Ishikawa (cell line): ENCODE data around the gene SOX15.

ENCODE experiments used
- CEBPB ChIP-seq: IDR thresholded peaks from 2 replicates; pipeline ENCODE4 v1.6.1; 2012
- CREB1 ChIP-seq: IDR thresholded peaks from 2 replicates; pipeline ENCODE4 v1.6.1; 2012; ENCODE audit warnings: low read depth
- EGR1 ChIP-seq: IDR thresholded peaks from 2 replicates; pipeline ENCODE4 v1.6.1; 2012
- EP300 ChIP-seq: IDR thresholded peaks from 2 replicates; pipeline ENCODE4 v1.6.1; 2012; ENCODE audit warnings: borderline replicate concordance
- FOXM1 ChIP-seq: IDR thresholded peaks from 2 replicates; pipeline ENCODE4 v1.6.1; 2012; ENCODE audit warnings: low read depth, borderline replicate concordance
- NFIC ChIP-seq: IDR thresholded peaks from 2 replicates; pipeline ENCODE4 v1.6.1; 2012
- RAD21 ChIP-seq: IDR thresholded peaks from 2 replicates; pipeline ENCODE4 v1.6.1; 2012; ENCODE audit warnings: low read depth
- TAF1 ChIP-seq: IDR thresholded peaks from 2 replicates; pipeline ENCODE4 v1.6.1; 2012; ENCODE audit warnings: low read depth, mild to moderate bottlenecking
- TCF12 ChIP-seq: IDR thresholded peaks from 2 replicates; pipeline ENCODE4 v1.6.1; 2012; ENCODE audit warnings: low read depth
- TEAD4 ChIP-seq: IDR thresholded peaks from 2 replicates; pipeline ENCODE4 v1.6.1; 2012
- USF1 ChIP-seq: IDR thresholded peaks from 2 replicates; pipeline ENCODE4 v1.6.1; 2012
- YY1 ChIP-seq: IDR thresholded peaks from 2 replicates; pipeline ENCODE4 v1.6.1; 2012; ENCODE audit warnings: low read depth
- ZBTB7A ChIP-seq: IDR thresholded peaks from 2 replicates; pipeline ENCODE4 v1.6.1; 2012; ENCODE audit warnings: low read depth
- TF ChIP-seq, protein P1 (sequence below): IDR thresholded peaks from 2 replicates; pipeline ENCODE4 v1.6.1; 2012; ENCODE audit warnings: low read depth, mild to moderate bottlenecking
- TF ChIP-seq, protein P2 (sequence below): IDR thresholded peaks from 2 replicates; pipeline ENCODE4 v1.6.1; 2012

Gene SOX15

GRCh38 chr17:7556627-7557026, 33.3 kb downstream of the SOX15 start:
- TF ChIP-seq CEBPB (no peak), TAF1 (no peak), FOXM1 (no peak), TEAD4 (no peak), EP300 (no peak), RAD21 (no peak), TCF12 (no peak), EGR1 (no peak), CREB1 (no peak), YY1 (no peak)
- TF ChIP-seq, protein P1, sequence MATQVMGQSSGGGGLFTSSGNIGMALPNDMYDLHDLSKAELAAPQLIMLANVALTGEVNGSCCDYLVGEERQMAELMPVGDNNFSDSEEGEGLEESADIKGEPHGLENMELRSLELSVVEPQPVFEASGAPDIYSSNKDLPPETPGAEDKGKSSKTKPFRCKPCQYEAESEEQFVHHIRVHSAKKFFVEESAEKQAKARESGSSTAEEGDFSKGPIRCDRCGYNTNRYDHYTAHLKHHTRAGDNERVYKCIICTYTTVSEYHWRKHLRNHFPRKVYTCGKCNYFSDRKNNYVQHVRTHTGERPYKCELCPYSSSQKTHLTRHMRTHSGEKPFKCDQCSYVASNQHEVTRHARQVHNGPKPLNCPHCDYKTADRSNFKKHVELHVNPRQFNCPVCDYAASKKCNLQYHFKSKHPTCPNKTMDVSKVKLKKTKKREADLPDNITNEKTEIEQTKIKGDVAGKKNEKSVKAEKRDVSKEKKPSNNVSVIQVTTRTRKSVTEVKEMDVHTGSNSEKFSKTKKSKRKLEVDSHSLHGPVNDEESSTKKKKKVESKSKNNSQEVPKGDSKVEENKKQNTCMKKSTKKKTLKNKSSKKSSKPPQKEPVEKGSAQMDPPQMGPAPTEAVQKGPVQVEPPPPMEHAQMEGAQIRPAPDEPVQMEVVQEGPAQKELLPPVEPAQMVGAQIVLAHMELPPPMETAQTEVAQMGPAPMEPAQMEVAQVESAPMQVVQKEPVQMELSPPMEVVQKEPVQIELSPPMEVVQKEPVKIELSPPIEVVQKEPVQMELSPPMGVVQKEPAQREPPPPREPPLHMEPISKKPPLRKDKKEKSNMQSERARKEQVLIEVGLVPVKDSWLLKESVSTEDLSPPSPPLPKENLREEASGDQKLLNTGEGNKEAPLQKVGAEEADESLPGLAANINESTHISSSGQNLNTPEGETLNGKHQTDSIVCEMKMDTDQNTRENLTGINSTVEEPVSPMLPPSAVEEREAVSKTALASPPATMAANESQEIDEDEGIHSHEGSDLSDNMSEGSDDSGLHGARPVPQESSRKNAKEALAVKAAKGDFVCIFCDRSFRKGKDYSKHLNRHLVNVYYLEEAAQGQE, result no peak
- TF ChIP-seq, protein P2, sequence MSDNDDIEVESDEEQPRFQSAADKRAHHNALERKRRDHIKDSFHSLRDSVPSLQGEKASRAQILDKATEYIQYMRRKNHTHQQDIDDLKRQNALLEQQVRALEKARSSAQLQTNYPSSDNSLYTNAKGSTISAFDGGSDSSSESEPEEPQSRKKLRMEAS, result no peak

DNA sequence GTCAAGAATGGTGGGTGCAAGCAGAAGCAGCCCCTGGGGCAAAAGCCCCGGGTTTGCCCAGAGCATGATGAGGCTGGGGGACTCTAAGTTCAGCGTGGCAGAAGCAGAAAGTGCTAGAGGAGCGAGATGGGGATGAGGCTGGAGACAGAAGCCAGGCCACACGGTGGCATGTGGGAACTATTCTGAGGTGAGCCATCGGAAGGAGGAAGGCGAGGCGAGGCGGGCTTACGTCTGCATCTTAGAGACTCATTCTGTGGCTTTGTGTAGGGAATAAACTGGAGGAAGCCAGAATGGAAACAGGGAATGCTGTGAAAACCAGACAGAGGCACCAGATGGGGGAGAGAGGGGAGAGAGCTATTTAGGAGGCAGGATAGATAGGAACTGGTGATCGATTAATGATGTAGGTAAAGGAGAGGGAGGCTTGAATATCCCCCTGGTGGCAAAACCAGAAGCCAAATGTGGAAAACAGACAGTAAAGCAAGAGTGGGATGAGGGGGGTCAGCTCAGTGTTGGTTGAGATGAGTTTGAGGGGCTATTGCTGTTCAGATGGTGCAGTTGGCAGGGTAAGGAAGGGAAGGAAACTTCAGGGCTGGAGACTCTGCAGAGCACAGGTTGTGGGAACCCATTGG, 34.5 kb downstream of the SOX15 start:
- TF ChIP-seq CREB1 (no peak), TCF12 (no peak), EGR1 (no peak), NFIC (no peak)

- TF ChIP-seq NFIC (no peak), TCF12 (no peak), YY1 (no peak), CEBPB (no peak), EGR1 (no peak), ZBTB7A (no peak), TEAD4 (no peak), RAD21 (no peak), USF1 (no peak), EP300 (no peak), FOXM1 (no peak), TAF1 (no peak), CREB1 (no peak)
- TF ChIP-seq, protein P1, result no peak
- TF ChIP-seq, protein P2, result no peak
Observed at GRCh38 chr17:7553356-7553755, 36.5 kb downstream of the SOX15 start.

- TF ChIP-seq RAD21, result no peak
- TF ChIP-seq TCF12, result no peak
- TF ChIP-seq YY1, result no peak
- no peak for TF ChIP-seq ZBTB7A
- TF ChIP-seq TEAD4, result no peak
- no peak for TF ChIP-seq FOXM1
- TF ChIP-seq CEBPB, result no peak
- TF ChIP-seq NFIC, result no peak
- TF ChIP-seq TAF1, result no peak
- TF ChIP-seq CREB1, result no peak
Observed at GRCh38 chr17:7552621-7553051, 37.3 kb downstream of the SOX15 start.

GRCh38 chr17:7551396-7551795, 38.5 kb downstream of the SOX15 start:
- TF ChIP-seq ZBTB7A (no peak), CEBPB (no peak), TAF1 (no peak), USF1 (no peak), YY1 (no peak), TEAD4 (no peak), RAD21 (no peak), EP300 (no peak)
- TF ChIP-seq, protein P1, result no peak
